Hepatocyte (in vitro differentiated cells): ENCODE measurements around the gene FAXDC2.
"Not testable (repeated sequence)": the region's sequence is repeated elsewhere in the genome, so short reads cannot be mapped to it uniquely, and the experiment has no call there.

Experiments used
- EZH2 ChIP-seq: fragments of 200-600 bp; sonication (generic); IDR thresholded peaks from 2 replicates; pipeline ENCODE4 v1.6.1; 2016; ENCODE audit warnings: antibody characterized with exemption, mild to moderate bottlenecking, borderline replicate concordance
- EZH2phosphoT487 ChIP-seq: fragments of 200-600 bp; sonication (generic); IDR thresholded peaks from one replicate; pipeline ENCODE4 v1.6.1; 2018; ENCODE audit warnings: antibody characterized with exemption, mild to moderate bottlenecking, low read depth, moderate library complexity; ENCODE audit not compliant: unreplicated experiment, severe bottlenecking
- TF ChIP-seq, protein P1 (sequence below): fragments of 200-600 bp; sonication (generic); IDR thresholded peaks from 2 replicates; pipeline ENCODE4 v1.5.1; 2016; ENCODE audit warnings: antibody characterized with exemption, mild to moderate bottlenecking; ENCODE audit not compliant: poor library complexity

DNA sequence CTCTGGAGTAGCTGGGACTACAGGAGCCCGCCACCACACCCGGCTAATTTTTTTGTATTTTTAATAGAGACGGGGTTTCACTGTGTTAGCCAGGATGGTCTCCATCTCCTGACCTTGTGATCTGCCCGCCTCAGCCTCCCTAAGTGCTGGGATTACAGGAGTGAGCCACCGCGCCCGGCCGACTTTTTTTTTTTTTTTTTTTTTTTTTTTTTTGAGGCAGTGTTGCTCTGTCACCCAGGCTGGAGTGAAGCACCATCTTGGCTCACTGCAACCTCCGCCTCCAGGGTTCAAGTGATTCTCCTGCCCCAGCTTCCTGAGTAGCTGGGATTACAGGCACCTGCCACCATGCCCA lies 14.7 kb downstream of the FAXDC2 start:
- TF ChIP-seq, protein P1, sequence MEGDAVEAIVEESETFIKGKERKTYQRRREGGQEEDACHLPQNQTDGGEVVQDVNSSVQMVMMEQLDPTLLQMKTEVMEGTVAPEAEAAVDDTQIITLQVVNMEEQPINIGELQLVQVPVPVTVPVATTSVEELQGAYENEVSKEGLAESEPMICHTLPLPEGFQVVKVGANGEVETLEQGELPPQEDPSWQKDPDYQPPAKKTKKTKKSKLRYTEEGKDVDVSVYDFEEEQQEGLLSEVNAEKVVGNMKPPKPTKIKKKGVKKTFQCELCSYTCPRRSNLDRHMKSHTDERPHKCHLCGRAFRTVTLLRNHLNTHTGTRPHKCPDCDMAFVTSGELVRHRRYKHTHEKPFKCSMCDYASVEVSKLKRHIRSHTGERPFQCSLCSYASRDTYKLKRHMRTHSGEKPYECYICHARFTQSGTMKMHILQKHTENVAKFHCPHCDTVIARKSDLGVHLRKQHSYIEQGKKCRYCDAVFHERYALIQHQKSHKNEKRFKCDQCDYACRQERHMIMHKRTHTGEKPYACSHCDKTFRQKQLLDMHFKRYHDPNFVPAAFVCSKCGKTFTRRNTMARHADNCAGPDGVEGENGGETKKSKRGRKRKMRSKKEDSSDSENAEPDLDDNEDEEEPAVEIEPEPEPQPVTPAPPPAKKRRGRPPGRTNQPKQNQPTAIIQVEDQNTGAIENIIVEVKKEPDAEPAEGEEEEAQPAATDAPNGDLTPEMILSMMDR = not testable (repeated sequence)
- not testable (repeated sequence) for TF ChIP-seq EZH2phosphoT487, EZH2
